H1 (cell line): ENCODE measurements around the gene SHISA7. TPM values are rescaled to one million over a fixed set of nuclear protein-coding genes. Genes with fewer than 3 reads are reported as not detected.

Experiments
- ASH2L ChIP-seq: fragments of 200-600, 300-600 bp; sonication (generic); IDR thresholded peaks from one replicate; pipeline ENCODE4 v1.7.1; 2017; ENCODE audit warnings: low read length
- BCL11A ChIP-seq, 2 experiments: IDR thresholded peaks; one replicate each; pipeline ENCODE4 v1.6.1; 2011; ENCODE audit warnings: low read depth in 2 of 2, low read length in 2 of 2, mild to moderate bottlenecking in 2 of 2
- BRCA1 ChIP-seq: IDR thresholded peaks from 2 replicates; pipeline ENCODE4 v1.6.1; 2012; ENCODE audit warnings: low read depth, low read length, improper control_type of control experiment
- CEBPB ChIP-seq: IDR thresholded peaks from 2 replicates; pipeline ENCODE4 v1.6.1; 2012; ENCODE audit warnings: low read depth, low read length
- CHD7 ChIP-seq: fragments of 300-600 bp; sonication (generic); IDR thresholded peaks from 2 replicates; pipeline ENCODE4 v1.7.1; 2012; ENCODE audit warnings: low read length, moderate library complexity, mild to moderate bottlenecking, inconsistent platforms; ENCODE audit not compliant: insufficient replicate concordance
- KDM5A ChIP-seq: fragments of 200-600 bp; IDR thresholded peaks from 2 replicates; pipeline ENCODE4 v1.7.1; 2012; ENCODE audit warnings: mild to moderate bottlenecking, low read length, inconsistent platforms, mixed read lengths
- POLR2AphosphoS5 ChIP-seq: IDR thresholded peaks from 2 replicates; pipeline ENCODE4 v1.6.1; 2011; ENCODE audit warnings: low read depth, low read length
- SIX5 ChIP-seq: IDR thresholded peaks from 2 replicates; pipeline ENCODE4 v1.6.1; 2011; ENCODE audit warnings: mild to moderate bottlenecking, low read depth, low read length
- SP1 ChIP-seq: IDR thresholded peaks from 2 replicates; pipeline ENCODE4 v1.6.1; 2011; ENCODE audit warnings: low read depth, low read length
- TEAD4 ChIP-seq: IDR thresholded peaks from 2 replicates; pipeline ENCODE4 v1.6.1; 2012; ENCODE audit warnings: low read depth, low read length, inconsistent platforms, mixed read lengths
- YY1 ChIP-seq: IDR thresholded peaks from 2 replicates; pipeline ENCODE4 v1.6.1; 2011; ENCODE audit warnings: low read depth, mild to moderate bottlenecking, low read length
- polyA plus RNA-seq, 7 experiments: library from polyadenylated mRNA; depleted of rRNA in 3 of 7; stranded (reverse) in 5 of 7; unstranded in 2 of 7; fragments of >200 nt in 5 of 7; fragments of 200-250 nt in 2 of 7; gene quantifications; 1 replicate in 5 of 7; 2 replicates in 1 of 7; 4 replicates in 1 of 7; pipeline versions ENCODE4 v1.2.1 to v1.2.3, GENCODE V29; 2011 to 2013; ENCODE audit warnings: missing spikeins in 2 of 7, mixed read lengths in 2 of 7
- total RNA-seq: library from RNA; stranded (reverse); fragmentation: NEBNext Ultra II Directional; extraction: Animal tissue kit (Norgen Biotek cat#: 25700); gene quantifications from 2 replicates; pipeline ENCODE4 v1.2.1, GENCODE V29; 2021

The SHISA7 gene
- total and polyA plus RNA-seq, 2 of the 8 experiments (the other 6 are each of a cell fraction or from before 2014, with no cell fraction given): 0.76 to 1.0 TPM

GRCh38 chr19:55383279-55384130 lies 59.6 kb downstream of the SHISA7 start (continued):
- TF ChIP-seq BCL11A (IDR thresholded peaks at IDR 0.05; ENCODE audit: low read depth in 2 of 2, low read length in 2 of 2) (no peak), CEBPB (no peak), KDM5A (no peak), SP1 (no peak), BRCA1 (no peak), YY1 (no peak), SIX5 (no peak), ASH2L (no peak), CHD7 (no peak), POLR2AphosphoS5 (no peak), TEAD4 (no peak)
